ENCODE results near the gene CHKB. TPM values are rescaled to one million over a fixed set of nuclear protein-coding genes. Genes with fewer than 3 reads are reported as not detected.
"Not testable (repeated sequence)": the region's sequence is repeated elsewhere in the genome, so short reads cannot be mapped to it uniquely, and the experiment has no call there.

Gene CHKB
- total RNA-seq, 4 donors from 2014 or later: 49.1 to 96.9 (median 67.8) TPM

DNA sequence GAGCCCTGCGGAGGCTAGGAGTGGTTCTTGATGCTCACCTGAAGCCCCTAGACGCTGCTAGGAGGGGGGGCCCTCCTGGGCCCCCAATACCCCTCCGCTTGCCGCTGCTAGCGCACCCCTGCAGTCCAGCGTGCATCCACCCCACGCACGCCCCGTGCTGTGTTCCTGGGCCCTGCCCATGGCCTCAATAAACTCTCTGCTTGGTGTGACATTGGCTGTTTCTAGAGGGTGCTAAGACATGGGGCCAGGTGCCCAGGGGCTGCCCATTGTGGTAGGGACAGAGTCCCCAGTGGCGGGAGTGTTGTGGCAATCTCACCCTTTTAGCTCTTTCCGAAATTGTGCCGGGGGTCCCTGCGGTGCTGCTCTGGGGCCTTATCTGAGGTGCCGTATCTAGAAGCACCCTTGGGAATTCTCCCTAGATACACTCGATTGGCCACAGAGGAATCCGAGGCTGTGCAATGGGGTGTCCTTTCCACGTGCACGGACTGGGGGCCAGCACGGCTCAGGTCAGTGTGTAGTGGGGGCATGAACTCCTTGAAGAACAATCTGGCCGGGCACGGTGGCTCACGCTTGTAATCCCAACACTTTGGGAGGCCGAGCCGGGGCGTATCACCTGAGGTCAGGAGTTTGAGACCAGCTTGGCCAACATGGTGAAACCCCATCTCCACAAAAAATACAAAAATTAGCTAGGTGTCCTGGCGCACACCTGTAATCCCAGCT lies 28.9 kb upstream of the CHKB start:
- 88 to 93% methylated on average over 19 to 23 of the region's 26 CpGs for WGBS, 2 donors
- Histone ChIP-seq H3K27me3 (no peaks in the 10 kb centered on the region), H3K4me1 (no peaks in the 10 kb centered on the region), H3K27ac (no peak overlapping the region), H3K9me3 (no peaks in the 10 kb centered on the region), H3K4me3 (replicated peaks in 1 of 3) (no peak overlapping the region), H3K36me3 (no peaks in the 10 kb centered on the region)
- TF ChIP-seq, protein P1, sequence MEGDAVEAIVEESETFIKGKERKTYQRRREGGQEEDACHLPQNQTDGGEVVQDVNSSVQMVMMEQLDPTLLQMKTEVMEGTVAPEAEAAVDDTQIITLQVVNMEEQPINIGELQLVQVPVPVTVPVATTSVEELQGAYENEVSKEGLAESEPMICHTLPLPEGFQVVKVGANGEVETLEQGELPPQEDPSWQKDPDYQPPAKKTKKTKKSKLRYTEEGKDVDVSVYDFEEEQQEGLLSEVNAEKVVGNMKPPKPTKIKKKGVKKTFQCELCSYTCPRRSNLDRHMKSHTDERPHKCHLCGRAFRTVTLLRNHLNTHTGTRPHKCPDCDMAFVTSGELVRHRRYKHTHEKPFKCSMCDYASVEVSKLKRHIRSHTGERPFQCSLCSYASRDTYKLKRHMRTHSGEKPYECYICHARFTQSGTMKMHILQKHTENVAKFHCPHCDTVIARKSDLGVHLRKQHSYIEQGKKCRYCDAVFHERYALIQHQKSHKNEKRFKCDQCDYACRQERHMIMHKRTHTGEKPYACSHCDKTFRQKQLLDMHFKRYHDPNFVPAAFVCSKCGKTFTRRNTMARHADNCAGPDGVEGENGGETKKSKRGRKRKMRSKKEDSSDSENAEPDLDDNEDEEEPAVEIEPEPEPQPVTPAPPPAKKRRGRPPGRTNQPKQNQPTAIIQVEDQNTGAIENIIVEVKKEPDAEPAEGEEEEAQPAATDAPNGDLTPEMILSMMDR (IDR thresholded peaks at IDR 0.05): no peak
- no peak for TF ChIP-seq POLR2A (IDR thresholded peaks at IDR 0.05)
- DNase-seq: no peak
- intact Hi-C loops (cut with DNase I): no loop called here

DNA sequence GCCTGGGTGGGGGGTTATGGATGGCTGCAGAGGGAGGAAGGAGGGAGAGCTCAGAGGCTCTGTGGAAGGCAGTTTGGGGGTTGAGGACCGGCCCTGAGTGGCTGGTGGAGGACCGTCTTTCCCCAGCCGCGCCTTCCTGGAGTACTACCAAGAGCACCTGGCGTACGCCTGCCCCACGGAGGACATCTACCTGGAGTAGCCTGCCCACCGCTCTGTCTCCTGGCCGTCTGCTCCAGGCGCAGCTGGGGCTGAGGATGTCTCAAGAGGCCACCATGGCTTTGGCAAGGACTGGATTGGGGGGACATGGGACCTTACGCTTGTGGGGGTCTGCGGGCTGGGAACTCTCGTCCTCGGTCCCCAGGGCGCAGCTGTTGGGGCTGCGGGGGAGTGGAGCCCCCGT lies 27.9 kb upstream of the CHKB start:
- Histone ChIP-seq H3K36me3 (no peaks in the 10 kb centered on the region), H3K27me3 (no peaks in the 10 kb centered on the region), H3K27ac (no peak overlapping the region), H3K9me3 (no peaks in the 10 kb centered on the region), H3K4me3 (replicated peaks in 1 of 3) (no peak overlapping the region), H3K4me1 (no peaks in the 10 kb centered on the region)
- no peak for DNase-seq
- 67 to 83% methylated on average over 12 to 17 of the region's 17 CpGs for WGBS, 2 donors
- intact Hi-C loops (cut with DNase I): no loop called here
- TF ChIP-seq, protein P1 (IDR thresholded peaks at IDR 0.05): no peak
- no peak for TF ChIP-seq POLR2A (IDR thresholded peaks at IDR 0.05)

DNA sequence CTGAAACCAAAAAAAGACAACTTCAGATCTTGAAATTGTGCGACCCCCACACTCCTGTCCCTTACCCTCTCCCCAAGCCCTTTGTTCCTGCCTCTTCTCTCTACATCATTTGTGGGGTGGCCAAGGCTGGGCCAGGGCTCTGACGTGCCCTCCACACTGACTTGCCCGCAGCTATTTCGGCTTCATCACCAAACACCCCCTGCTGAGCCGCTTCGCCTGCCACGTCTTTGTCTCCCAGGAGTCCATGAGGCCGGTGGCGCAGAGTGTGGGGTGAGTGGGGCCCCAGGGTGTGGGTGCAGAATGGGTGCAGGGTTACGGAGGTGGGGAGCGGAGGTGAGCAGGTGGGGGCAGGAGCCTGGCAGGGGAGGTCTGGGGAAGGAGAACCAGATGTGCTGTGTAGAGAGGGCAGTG lies 27.4 kb upstream of the CHKB start:
- no peak overlapping the region for H3K4me3 ChIP-seq (replicated peaks in 1 of 3)
- 85 to 91% methylated on average over 11 of the region's 11 CpGs for WGBS, 2 donors
- H3K9me3 ChIP-seq: no peaks in the 10 kb centered on the region
- H3K27ac ChIP-seq: no peak overlapping the region
- TF ChIP-seq POLR2A (IDR thresholded peaks at IDR 0.05): no peak
- TF ChIP-seq, protein P1 (IDR thresholded peaks at IDR 0.05): no peak
- H3K27me3 ChIP-seq: no peaks in the 10 kb centered on the region
- DNase-seq: no peak
- no peaks in the 10 kb centered on the region for H3K36me3 ChIP-seq
- intact Hi-C loops (cut with DNase I): no loop called here
- H3K4me1 ChIP-seq: no peaks in the 10 kb centered on the region

DNA sequence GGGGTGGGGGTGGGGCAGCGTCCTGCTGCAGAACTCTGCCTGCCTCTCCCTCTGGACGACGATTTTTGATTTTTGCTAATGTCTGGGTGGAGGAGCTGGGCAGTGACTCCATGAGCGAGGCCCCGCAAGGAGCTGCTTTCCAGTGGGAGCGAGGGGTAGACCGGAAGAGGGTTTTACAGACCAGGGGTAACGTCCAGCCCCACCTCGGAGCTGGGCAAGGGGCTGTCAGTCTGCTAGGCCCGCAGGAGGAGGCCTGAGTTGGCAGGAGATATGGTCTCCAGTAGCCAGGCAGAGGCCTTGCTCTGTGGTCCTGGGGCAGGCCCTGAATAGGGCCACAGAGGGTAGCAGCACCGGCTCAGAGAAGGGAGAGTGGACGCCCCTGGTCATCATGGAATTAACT lies 26.9 kb upstream of the CHKB start:
- 76 to 87% methylated on average over 9 to 11 of the region's 12 CpGs for WGBS, 2 donors
- intact Hi-C loops (cut with DNase I): loop anchor here (10.0 kb wide), 1 partner anchor 355 kb away; the partner anchor contains the start of gene HDAC10
- no peak for DNase-seq
- H3K4me3 ChIP-seq (replicated peaks in 1 of 3): no peak overlapping the region
- H3K36me3 ChIP-seq: no peaks in the 10 kb centered on the region
- no peaks in the 10 kb centered on the region for H3K9me3 ChIP-seq
- H3K4me1 ChIP-seq: no peaks in the 10 kb centered on the region
- H3K27me3 ChIP-seq: no peaks in the 10 kb centered on the region
- no peak overlapping the region for H3K27ac ChIP-seq
- TF ChIP-seq POLR2A (IDR thresholded peaks at IDR 0.05): no peak
- TF ChIP-seq, protein P1 (IDR thresholded peaks at IDR 0.05): no peak

DNA sequence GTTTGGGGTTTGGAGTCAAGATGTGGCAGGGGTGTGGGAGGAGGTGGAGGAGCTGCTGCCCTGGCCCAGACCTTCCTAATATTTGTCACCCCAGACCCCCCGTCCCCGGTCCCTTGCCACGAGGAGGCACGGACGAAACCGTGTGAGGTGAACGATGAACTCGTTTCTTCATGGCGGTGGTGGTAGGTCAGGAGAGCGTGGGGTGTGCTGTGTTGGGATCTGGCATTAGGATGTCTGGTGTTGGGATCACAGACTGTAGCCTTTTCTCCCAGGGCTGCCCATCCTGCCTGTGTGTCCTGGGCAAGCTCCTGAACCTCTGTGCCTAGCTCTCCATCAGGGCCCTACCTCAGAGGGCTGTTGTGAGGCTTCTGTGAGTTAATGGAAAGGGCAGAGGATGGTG lies 26.3 kb upstream of the CHKB start:
- no peaks in the 10 kb centered on the region for H3K4me1 ChIP-seq
- H3K9me3 ChIP-seq: no peaks in the 10 kb centered on the region
- no peaks in the 10 kb centered on the region for H3K36me3 ChIP-seq
- no peaks in the 10 kb centered on the region for H3K27me3 ChIP-seq
- whole genome bisulfite sequencing, 2 donors: 89 to 90% methylated on average over 10 of the region's 10 CpGs
- H3K4me3 ChIP-seq (replicated peaks in 1 of 3): no peak overlapping the region
- intact Hi-C loops (cut with DNase I): loop anchor here (10.0 kb wide), 1 partner anchor 354 kb away; the partner anchor contains the start of gene HDAC10
- TF ChIP-seq, protein P1 (IDR thresholded peaks at IDR 0.05): no peak
- no peak for TF ChIP-seq POLR2A (IDR thresholded peaks at IDR 0.05)
- H3K27ac ChIP-seq: no peak overlapping the region
- DNase-seq: no peak

DNA sequence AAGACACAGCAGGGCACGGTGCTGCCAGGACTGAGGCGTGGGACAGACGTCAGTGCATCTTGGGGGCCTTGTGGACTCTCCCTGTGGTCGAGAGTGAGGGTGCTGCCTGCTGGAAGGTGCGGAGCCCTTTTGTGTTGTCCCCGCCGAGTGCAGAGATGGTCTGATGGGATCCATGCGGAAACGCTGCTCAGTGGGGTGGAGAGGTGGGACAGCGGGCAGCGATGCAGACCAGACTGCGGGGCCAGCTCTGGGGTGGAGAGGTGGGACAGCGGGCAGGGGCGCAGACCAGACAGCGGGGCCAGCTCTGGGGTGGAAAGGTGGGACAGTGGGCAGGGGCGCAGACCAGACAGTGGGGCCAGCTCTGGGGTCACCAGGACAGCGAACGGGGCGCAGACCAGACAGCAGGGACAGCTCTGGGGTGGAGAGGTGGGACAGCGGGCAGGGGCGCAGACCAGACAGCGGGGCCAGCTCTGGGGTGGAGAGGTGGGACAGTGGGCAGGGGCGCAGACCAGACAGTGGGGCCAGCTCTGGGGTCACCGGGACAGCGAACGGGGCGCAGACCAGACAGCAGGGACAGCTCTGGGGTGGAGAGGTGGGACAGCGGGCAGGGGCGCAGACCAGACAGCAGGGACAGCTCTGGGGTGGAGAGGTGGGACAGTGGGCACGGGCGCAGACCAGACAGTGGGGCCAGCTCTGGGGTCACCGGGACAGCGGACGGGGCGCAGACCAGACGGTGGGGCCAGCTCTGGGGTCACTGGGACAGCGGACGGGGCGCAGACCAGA lies 25.6 kb upstream of the CHKB start:
- not testable (repeated sequence) for H3K36me3 ChIP-seq; H3K4me3 ChIP-seq (replicated peaks in 1 of 3); H3K4me1 ChIP-seq; H3K27me3 ChIP-seq; DNase-seq; H3K9me3 ChIP-seq; H3K27ac ChIP-seq
- intact Hi-C loops (cut with DNase I): loop anchor here (10.0 kb wide), 1 partner anchor 353 kb away; the partner anchor contains the start of gene HDAC10
- WGBS, 2 donors: 81 to 83% methylated on average over 39 of the region's 39 CpGs
